GM19023 (cell line): ENCODE measurements around the gene ADAMTS17.
A peak's percentile ranks its signal among the peaks of the same experiment; 100 is the strongest.

Source experiments
- ATAC-seq: cut with Tn5 transposase; IDR thresholded peaks from one replicate; pipeline ENCODE4 v1.9.1; 2021; ENCODE audit warnings: mild to moderate bottlenecking, moderate library complexity; ENCODE audit not compliant: unreplicated experiment

The ADAMTS17 gene

GRCh38 chr15:100341750-100342560 lies at the start of gene ADAMTS17:
TSS of gene ADAMTS17 (minus strand) at chr15:100341975. CDS start at chr15:100341899, 76 bp downstream.
- ATAC-seq: peak; percentile 94

GRCh38 chr15:100385300-100386050 lies 43.7 kb upstream of the ADAMTS17 start:
- no peak for ATAC-seq

- ATAC-seq: no peak
Observed at GRCh38 chr15:100384108-100384410, 42.3 kb upstream of the ADAMTS17 start.

- ATAC-seq: no peak
Observed at GRCh38 chr15:100383302-100384107, 41.7 kb upstream of the ADAMTS17 start.

- no peak for ATAC-seq
Observed at GRCh38 chr15:100373942-100374341, 32.2 kb upstream of the ADAMTS17 start.

- ATAC-seq: no peak
Observed at GRCh38 chr15:100373120-100373896, 31.5 kb upstream of the ADAMTS17 start.

GRCh38 chr15:100372739-100373119 lies 31.0 kb upstream of the ADAMTS17 start:
- ATAC-seq: no peak

- ATAC-seq: no peak
Observed at GRCh38 chr15:100355342-100355741, 13.6 kb upstream of the ADAMTS17 start.

GRCh38 chr15:100353449-100353848 lies 11.7 kb upstream of the ADAMTS17 start:
- no peak for ATAC-seq

GRCh38 chr15:100350434-100351226 lies 8.9 kb upstream of the ADAMTS17 start:
- no peak for ATAC-seq

- ATAC-seq: peak; percentile 90
Observed at GRCh38 chr15:100349696-100350433, 8.1 kb upstream of the ADAMTS17 start.

GRCh38 chr15:100349321-100349695 lies 7.5 kb upstream of the ADAMTS17 start:
- ATAC-seq: no peak

GRCh38 chr15:100348578-100348977 lies 6.8 kb upstream of the ADAMTS17 start:
- ATAC-seq: no peak

GRCh38 chr15:100346866-100347512 lies 5.2 kb upstream of the ADAMTS17 start:
- ATAC-seq: no peak

GRCh38 chr15:100345438-100345837 lies 3.7 kb upstream of the ADAMTS17 start:
- no peak for ATAC-seq

- ATAC-seq: no peak
Observed at GRCh38 chr15:100343251-100343650, 1.5 kb upstream of the ADAMTS17 start.

- peak; percentile 10 for ATAC-seq
Observed at GRCh38 chr15:100341239-100341749, 481 bp downstream of the ADAMTS17 start.

- no peak for ATAC-seq
Observed at GRCh38 chr15:100340721-100341238, 995 bp downstream of the ADAMTS17 start.
